Left lobe of liver (tissue), 2 donors: ENCODE results near the gene ZMIZ1. TPM values are rescaled to one million over a fixed set of nuclear protein-coding genes. Genes with fewer than 3 reads are reported as not detected.

Source experiments
- ATAC-seq: fragments of 200-7000 bp; cut with Tn5 transposase; one replicate; pipeline ENCODE4 v1.9.1; 2020; ENCODE audit warnings: mild to moderate bottlenecking, moderate library complexity
- DNase-seq: peaks from one replicate; pipeline ENCODE4 v3.0.0-alpha.2; 2020; ENCODE audit warnings: low spot score
- total RNA-seq: library from RNA; stranded (reverse); gene quantifications from one replicate; pipeline ENCODE4 v1.2.1, GENCODE V29; 2021
- donor health status: DM: no; HTN: no; CAD: no; lungs with moderate emphysema.
- donor health status: DM: no; HTN: yes; CAD: no.

ZMIZ1 gene
- total RNA-seq, 1 donor from 2014 or later: 15.0 TPM

DNA sequence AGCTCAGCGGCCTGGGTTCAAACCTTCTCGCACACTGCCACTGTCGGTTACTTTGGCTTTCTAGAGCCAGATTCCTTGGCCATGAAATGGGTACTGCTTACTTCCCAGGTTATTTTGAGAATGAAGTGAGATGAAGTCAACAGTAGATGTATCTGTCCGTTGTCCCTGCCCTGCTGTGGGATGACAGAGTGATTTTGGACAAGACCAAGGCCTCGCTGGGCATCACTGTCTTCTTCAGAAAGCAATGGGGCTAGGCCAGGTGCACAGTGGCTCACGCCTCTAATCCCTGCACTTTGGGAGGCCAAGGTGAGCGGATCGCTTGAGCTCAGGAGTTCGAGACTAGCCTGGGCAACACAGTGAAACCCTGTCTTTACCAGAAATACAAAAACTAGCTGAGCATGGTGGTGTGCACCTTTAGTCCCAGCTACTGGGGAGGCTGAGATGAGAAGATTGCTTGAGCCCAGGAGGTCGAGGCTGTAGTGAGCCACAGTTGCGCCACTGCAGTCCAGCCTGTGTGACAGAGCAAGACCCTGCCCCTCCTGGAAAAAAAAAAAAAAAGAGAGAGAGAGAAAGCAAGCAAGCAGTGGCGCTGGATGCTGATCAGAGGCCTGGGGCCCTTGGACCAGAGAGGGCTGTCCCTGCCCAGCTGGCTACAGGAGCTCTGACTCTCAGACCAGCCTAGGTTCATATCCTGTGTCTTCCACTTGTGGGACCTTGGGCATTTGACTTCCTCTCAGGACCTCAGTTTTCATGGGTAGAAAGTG is 25.8 kb downstream of the ZMIZ1 start:
- DNase-seq: no peak
- no peak for ATAC-seq

DNA sequence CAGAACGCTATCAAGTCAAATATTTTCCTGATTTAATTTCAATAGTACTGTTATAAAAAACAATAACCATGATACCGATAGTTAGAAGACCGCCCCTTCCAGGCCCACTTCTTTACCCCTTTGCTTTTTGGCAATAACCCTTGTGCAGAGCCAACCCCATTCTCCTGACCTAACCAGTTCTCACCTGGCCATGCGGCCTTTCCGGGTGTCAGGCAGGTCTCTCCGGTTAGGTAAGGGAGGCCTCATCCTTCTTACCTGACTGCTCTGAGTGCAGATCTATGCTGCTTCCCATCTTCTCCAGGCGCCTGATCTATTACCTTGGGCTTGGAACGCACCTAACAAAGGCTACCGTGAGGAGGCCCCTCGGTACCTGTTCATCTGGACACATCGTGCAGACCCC is 26.6 kb downstream of the ZMIZ1 start:
- ATAC-seq: no peak
- DNase-seq: no peak

DNA sequence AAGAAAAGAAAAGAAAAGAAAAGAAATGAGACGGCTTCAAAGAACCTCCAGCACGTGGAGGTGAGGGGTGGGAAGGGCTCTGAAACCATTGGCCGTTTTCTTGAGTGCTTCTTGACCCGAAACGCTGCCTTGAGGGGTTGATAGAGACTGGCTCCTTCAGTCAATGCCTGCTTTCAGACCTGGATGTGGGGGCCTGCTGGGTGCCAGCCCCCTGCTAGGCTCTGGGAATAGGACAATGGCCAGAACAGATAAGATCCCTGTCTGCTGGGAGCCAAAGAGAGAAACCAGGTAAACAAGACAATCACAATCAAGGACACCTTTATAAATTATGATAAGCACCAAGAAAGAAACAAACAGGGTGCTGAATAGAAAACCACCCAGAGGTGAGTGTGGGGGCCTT is 27.7 kb downstream of the ZMIZ1 start:
- ATAC-seq (no peak), DNase-seq (no peak)

DNA sequence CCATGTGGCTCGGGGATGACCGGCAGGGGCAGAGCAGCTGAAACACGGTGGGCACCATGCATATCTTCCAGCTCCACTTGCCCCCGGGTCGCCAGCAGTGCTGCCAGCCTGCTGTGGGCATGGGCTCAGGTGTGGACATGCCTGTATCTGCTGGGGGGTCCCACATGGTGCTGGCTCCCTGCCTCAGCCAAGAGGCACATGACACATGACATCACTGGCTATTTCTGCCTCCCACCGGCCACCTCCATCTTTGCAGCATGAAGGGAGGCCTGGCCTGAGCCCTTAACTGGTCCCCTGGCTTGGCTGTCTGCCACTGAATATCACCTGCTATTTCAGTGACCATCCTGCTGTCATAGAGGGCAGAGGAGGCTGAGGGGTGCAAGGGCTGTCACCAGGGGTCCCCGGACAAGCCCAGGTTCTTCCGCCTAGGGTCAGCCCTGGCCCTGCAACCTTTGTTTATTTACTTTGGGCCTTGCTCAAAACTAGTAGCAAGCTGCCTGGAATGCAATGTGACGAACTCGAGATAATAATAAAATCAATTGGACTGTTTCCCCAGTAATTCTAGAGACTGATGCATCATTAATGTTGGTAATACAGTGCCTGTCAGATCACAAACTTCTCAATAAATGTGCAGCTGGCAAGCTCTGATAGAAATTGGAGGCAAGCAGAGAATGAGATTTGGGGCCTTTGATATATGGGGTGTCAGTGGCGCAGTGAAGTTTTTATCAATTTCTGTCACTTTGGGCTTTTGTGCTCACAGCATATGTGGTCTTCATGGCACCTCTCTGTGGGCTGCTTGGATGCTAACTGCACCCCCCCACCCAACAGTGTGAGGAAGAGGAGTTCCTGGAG is 28.5 kb downstream of the ZMIZ1 start:
- peak; percentile 39 for ATAC-seq
- no peak for DNase-seq

DNA sequence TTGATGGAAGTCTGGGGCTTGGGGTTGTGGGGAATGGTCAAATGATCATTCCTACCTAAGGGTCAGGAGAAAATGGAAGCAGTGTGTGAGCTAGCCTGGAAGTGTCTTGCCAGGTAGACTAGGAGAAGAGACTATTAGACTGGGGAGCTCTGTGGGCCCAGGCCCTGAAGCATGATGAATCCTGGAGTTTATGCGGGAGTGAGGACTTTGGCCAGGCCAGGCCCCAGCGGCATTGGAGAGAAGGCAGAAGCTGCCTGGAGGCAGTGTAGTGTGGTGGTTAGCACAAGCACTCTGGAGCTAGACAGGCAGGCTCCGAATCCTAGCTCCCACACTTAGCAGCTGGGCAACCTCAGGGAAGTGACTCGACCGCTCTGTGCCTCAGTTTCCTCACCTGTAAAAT is 29.3 kb downstream of the ZMIZ1 start:
- DNase-seq (no peak), ATAC-seq (no peak)

DNA sequence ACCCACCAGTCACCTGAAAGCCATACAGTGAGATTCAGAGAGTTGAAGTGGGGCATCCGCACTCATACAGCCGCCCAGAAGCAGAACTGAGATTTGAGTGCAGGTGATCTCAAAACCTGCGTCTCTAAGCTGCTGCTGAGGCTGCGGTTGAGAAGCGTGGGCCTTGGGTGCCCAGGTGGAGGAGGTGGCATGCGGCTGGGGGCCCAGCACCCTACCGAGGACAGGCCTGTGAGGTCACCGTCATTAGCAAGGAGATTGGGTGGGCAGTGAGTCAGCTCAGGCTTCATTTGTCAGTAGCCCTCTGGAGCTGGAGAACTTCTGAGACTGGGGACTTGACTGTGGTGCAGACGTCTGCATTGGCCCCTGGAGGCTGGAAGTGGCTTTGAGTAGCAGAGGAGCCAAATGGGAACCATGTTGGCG is 29.8 kb downstream of the ZMIZ1 start:
- no peak for DNase-seq
- no peak for ATAC-seq

DNA sequence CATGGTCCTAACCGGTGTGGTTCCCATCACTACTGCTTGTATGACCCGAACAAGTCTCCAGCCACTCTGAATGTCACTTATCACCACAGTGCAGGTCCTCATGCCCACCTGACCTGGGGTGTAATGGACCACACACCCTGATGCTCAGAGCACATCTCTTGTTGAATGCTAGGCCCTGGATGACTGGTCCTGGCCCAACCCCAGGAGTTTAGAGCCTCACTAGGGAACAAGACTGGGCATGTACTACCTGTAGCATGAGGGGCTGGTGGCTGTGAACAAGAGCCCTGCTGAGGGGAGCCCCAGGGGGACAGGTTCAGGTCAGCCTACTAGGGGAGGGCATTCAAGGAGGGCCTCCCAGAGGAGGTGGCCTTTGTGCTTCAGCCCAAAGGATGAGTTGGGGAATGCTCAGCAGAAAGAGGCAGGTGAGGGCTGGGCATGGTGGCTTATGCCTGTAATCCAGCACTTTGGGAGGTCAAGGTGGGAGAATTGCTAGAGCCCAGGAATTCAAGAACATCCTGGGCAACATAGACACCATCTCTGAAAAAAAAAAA is 31.2 kb downstream of the ZMIZ1 start:
- ATAC-seq: no peak
- DNase-seq: no peak

DNA sequence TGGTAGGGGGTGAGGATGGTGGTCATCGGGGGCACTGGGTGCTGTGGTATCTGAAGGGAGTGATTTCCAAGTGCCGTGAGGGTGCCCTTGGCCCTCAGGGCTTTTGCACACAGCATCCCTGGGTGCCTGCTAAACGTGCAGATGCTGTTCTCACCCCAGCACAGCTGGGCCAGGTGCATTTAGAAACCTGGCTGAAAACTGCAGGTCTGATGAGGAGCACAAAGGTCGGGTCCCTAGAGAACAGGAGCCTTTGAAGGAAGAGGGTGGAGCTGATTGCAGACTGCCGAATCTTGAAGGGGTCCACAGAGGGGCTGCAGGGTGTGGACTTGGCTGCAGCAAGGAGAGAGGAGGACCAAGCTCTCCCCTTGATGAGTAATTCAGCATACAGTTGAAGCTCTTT is 32.0 kb downstream of the ZMIZ1 start:
- DNase-seq (no peak), ATAC-seq (no peak)

DNA sequence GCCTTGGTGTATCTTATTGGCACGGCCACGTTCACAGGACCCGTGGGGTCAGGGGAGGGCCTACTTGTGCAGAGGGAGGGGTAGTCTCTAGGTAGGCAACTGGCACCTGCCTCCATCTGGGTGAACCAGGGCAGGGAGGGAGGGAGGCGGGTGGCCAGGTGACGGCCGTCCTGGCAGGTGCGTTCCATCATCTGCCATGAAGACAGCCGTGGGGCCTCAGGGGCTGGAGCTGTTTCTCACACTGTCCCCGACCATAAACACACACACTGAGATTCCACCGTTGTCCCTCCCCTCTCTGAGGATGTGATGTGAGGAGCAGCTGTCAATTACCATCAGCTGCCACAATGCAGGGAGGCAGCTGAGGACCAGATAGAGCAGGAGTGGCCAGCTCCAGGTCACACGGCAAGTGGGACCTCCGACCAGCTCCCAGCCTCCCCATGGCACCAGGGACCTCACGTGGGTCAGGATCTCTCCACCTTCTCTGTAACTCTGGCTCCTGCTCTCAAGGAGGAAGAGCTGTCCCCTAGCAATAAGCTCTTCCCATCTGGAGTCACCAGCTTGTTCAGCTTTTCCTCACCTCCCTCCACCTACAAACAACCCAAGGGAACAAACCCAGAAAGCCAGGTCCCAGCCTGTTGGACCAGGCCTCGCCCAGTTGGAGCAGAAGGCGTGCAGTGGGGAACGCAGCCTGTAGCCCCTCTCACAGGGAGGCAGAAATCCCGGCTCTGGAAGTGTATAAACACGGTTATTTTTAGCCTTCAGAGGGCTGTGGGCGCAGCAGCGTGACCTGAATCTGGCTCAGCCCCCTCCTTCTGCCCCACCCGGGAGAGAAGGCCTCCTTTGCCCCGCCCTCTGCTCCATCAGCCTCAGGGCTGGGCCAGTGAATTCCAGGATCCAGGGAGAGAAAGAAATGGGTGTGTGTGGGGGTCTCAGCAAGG is 33.1 kb downstream of the ZMIZ1 start:
- ATAC-seq: no peak
- no peak for DNase-seq

DNA sequence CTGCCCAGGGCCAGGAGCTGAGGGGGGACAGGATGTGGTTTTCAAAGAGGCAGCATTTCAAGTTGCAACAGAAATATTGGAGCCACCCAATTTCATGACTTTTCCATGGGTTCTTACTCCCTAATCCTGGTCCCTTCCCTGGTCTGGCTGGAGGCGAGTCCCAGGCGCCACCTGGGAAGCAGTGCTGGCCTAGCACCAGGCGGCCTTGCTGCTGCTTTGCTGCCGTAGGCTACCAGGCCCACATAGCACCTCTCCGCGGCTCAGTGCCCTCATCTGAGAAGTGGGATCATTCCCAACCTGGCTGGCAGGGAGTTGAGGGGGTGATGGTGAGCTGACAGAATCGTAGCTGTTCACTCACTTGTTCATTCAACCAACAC is 33.7 kb downstream of the ZMIZ1 start:
- ATAC-seq: peak; percentile 37

DNA sequence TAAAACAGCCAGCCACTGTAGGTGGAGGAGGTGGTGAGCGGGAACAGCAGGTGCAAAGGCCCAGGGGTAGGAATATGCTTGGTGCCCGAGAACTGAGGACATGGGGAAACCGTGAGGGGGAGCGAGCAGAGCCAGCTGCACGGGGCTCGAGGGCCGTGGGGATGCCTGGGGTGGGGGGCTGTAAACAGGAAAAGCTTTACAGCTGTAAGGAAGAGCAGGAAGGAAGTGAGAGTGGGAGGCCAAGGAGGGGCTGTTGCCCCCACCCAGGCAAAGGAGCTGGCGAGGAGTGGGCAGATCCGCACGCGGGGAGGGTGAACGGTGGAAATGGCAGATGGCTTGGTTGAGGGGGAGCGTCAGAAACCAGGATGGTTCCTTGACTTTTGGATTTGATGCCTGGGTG is 34.4 kb downstream of the ZMIZ1 start:
- no peak for DNase-seq
- ATAC-seq: no peak

More for the DNA sequence above, 33.7 kb downstream of the ZMIZ1 start:
- no peak for DNase-seq

DNA sequence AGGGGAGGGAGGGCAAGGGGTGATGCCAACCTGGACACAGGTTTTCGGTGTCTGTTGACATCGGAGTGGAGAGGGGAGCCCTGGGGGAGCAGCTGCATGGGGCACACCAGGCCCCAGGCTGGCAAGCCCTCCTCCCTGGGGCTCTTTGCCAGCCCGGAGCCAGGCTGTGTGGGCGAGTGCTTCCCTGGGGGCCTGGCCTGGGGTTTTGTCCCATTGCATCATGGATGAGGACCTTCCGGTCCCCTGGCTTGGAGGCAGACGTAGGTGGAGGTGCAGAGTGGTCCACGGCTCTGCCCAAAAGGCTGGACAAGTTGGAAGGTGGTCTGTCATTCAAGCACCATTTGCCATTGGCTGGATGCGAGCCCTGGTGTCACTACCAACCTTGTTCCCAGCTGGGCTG is 34.8 kb downstream of the ZMIZ1 start:
- peak; percentile 33 for ATAC-seq

DNA sequence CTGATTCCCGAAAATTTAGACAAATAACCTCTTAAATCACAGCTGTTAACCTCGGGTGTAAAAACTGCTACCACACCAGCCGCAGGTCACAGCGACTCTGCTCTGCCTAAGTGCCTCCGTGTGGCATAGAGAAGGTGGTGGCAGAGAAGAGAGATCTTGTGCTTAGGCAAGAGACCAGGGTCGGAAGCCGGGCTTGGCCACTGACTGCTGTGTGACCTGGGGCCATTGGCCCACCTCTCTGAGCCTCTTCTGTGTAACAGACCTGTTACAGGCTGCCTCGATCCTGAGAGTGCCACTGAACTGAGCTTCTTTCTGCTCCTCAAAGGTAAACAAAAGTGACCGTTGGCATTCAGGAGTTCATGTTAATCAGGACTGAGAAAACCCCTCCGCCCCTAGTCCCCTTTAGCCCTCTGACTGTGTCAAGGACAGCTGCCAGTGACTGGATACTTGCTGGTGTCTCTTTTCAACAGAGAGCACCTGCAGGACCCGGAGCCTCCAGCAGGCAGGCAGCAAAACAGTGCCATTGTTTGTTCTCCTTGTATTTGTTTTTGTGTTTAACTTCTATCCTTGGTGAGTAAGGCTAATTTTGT is 36.5 kb downstream of the ZMIZ1 start:
- DNase-seq: no peak

More for the DNA sequence above, 34.8 kb downstream of the ZMIZ1 start:
- no peak for DNase-seq

DNA sequence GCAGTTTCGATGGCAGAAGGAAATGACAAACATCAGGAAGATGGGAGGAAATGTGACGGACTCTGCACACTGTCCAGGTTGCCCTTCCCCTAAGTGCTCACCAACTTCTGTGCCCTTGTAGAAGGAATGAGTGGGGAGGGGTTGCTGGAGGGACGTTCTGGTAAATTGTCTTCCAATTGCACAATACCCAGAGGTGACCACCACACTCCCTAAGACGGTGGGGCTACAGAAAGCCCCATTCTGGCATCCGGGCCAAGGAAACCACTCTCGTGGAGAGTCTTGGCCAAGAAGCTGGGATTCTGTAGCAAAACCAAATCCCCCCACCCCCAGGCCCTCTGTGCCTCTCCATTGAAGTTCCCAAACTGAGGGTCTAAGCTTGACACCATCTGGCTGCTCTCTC is 37.1 kb downstream of the ZMIZ1 start:
- DNase-seq (no peak), ATAC-seq (no peak)

More for the DNA sequence above, 36.5 kb downstream of the ZMIZ1 start:
- peak; percentile 37 for ATAC-seq

DNA sequence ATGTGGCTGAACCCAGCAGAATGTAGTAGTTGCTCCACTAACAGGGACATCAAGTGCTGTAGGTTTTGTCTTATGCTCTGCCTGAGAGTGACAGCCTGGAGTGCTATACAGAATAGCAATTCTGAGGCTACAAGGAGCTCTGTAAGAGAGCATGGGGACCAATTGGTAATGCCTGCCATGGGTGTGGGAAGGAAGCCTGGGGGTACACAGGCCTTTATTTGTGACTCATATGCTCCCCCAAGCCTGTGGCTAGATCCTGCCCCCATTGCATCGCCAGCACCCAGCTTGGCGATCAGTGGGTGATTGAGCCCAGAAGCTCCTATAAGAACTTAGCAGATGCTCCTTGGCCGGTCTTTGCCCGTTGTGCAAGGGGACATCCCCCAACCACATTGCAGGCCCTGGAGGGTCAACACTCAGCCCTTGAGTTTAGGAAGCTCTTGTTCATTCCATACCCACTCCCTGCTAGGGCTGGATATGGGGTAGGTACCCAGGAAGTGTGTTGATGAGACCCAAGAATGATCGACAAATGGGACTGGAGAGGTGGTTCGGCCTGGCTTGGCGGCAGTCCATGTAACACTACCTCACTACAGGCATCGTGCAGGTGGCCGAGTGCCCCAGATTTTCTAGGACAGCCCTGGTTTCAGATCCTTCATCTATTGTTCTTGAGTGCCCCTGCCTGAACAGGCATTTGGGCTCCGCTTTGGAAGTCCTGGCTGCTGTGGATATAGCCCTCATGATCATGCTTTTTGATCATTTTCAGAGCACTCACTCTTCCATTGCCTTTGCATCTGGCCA is 37.7 kb downstream of the ZMIZ1 start:
- ATAC-seq (no peak), DNase-seq (no peak)

DNA sequence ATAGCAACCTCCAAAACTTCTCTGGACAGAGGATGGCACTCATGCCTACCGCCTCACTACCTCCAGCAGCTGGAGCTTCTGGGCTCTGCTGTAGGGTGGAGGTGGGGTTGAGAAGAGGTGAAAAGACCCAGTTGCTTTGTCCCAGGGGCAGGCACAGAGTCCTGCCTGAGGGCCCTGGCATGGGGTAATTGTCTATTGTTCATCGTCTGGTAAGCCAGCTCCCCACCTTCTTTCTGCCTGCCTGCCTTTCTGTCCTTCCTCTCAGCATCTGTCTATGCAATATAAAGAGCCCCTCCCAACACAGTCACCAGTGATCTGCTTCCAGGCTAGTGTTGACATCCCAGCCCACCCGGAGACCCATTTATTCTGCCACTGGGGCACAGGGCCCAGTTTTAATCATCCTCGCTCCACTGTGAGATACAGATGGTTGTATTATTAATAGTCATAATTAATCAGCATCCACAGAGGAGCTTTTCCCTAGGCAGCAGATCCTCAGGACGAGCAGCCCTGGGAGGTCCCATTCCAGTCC is 39.0 kb downstream of the ZMIZ1 start:
- DNase-seq (no peak), ATAC-seq (no peak)

DNA sequence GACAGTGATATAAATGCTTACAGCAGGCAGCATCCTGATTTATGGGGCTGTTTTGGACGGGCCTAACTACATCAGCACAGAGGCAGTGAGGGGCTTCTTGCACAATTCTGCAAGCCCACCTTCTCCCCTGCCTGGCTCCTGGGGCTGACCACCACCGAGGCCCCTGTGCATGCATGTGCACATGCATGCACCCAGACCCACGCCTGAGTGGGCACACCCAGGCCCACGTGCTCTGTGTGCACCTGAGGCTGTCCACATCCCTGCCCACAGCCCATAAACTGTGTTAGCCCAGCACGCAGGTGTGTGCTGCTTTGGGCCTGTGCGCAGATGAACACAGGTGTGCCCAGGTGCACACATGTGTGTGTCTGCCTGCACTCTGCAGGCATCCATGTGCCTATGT is 40.0 kb downstream of the ZMIZ1 start:
- ATAC-seq: no peak
- no peak for DNase-seq

DNA sequence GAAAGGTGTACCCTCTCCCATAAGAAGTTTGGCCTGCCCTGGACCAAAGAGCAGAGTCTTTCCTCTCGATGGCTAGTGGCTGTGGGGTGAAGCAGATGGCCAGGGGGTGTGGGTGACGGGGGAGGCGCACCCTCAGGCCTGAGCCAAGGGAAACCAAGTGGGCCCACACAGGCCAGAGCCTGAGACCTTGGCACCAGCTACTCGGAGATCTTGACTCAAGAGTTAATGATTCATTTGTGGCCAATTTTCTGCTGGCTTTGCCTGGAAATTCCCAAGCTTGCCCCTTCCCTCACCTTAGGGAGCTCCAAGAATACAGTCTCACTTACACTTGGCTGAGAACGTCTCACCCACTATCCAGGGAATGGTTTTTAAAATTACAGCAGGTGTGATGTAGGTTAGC is 42.7 kb downstream of the ZMIZ1 start:
- peak; percentile 64 for ATAC-seq
- DNase-seq: no peak

DNA sequence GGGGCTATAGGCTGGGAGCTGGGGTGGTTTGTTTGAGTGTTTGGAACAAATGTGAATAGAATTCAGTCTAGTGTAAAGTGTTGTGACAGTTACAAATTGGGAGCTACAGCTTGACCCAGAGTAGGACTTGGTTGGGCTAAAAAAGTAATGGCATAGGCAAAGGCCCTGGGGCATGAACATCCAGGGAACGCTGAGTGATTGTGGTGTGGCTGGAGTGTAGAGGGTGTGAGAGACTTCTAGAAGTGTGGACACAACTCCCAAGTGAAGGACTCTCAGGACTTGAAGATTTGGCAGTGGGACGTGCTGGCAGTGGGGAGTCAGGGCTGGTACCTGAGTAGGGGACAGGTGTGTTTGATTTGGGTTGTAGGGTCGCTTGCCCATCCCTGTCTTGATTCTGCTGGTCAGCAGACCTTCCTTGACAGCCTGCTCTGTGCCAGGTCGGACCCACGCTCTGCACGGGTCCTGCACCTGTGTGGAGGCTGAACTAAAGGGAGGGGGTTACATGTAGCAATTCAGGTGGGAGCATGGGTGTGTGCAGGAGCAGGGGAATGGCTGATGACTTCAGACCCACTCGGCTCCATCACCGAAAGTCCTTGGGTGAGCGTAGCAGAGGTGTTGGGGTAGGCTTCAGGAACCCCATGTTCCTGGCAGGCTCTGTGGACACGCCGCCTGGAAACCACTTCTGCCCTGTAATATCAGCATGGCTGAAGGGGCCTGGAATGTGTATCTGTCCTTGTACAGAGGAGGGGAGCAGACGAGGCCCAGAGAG is 43.3 kb downstream of the ZMIZ1 start:
- no peak for DNase-seq
- peak; percentile 4 for ATAC-seq
